ENCODE data around the gene VASN. TPM values are rescaled to one million over a fixed set of nuclear protein-coding genes. Genes with fewer than 3 reads are reported as not detected.

Gene VASN
- total and polyA plus RNA-seq, 8 donors = 3.7 to 25.6 (median 10.9) TPM

DNA sequence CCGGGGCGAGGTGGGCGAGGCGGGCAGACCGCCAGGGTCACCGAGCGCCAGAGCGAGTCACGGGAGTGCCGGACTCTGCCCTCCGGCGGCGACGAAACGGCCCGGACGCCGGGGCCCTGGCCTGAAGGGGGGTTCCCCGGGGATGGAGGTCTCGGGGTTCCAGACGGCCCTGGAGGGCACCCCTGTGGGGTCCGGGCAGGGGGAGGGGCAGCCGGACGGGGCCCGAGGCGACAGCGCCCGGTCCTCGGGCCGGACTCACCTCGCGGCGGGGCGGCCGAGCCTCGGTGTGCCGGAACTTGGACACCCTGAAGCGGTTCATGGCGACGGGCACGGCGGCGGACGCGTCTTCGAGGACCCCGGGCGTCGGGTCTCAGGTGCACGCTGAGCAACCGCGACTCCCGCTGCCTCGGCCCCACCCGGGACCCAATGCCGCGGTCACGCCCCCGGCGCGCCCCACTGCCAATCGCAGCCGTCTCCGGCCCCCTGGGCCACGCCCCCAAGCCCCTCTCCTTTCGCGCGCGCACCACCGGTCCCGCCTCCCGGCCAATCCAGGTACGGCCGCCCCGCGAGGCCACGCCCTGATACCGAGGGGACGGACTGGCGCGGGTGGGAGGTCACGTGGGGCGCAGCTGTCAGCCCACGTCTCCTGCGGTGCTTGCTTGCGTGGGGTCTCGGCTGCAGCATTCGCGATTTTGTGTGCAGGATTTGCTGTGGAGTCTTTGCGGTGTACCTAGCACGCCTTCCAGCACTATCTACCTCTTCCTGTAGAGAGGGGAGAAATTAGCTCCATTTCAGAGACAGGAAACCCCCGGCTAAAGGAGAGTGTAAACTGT, 44.8 kb downstream of the VASN start, which contains the start of gene CORO7:
Gene CORO7, minus strand, starts transcription at position 397 of the 833 bp plus-strand sequence. Its CDS starts 78 bp downstream, at position 319.
- peak; percentile 98 for DNase-seq
- 0 to 1% (median 0%) methylated on average over 19 to 92 of the region's 92 CpGs for WGBS, 5 donors
- Histone ChIP-seq H3K27ac (peak within 1 kb of the TSS; percentile 88 to 95 (median 94)), H3K27me3 (no peaks in the 10 kb centered on the region), H3K9me3 (no peaks in the 10 kb centered on the region), H3K4me3 (peak within 1 kb of the TSS; percentile 86 to 99 (median 92)), H3K4me1 (peaks cover 11 to 55% (median 40%) of the 10 kb centered on the region in 4 donors), H3K36me3 (peaks cover 0 to 18% (median 17%) of the 10 kb centered on the region in 4 donors)
- intact Hi-C loops (cut with DNase I; ENCODE audit: low total_unique reads) = no loop called here
- TF ChIP-seq, protein P1, sequence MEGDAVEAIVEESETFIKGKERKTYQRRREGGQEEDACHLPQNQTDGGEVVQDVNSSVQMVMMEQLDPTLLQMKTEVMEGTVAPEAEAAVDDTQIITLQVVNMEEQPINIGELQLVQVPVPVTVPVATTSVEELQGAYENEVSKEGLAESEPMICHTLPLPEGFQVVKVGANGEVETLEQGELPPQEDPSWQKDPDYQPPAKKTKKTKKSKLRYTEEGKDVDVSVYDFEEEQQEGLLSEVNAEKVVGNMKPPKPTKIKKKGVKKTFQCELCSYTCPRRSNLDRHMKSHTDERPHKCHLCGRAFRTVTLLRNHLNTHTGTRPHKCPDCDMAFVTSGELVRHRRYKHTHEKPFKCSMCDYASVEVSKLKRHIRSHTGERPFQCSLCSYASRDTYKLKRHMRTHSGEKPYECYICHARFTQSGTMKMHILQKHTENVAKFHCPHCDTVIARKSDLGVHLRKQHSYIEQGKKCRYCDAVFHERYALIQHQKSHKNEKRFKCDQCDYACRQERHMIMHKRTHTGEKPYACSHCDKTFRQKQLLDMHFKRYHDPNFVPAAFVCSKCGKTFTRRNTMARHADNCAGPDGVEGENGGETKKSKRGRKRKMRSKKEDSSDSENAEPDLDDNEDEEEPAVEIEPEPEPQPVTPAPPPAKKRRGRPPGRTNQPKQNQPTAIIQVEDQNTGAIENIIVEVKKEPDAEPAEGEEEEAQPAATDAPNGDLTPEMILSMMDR (IDR thresholded peaks at IDR 0.05) = peak in 2 of 7 experiments; percentile 12 to 15
- TF ChIP-seq POLR2A (IDR thresholded peaks at IDR 0.05) (peak in 1 of 4 donors; percentile 42), EP300 (IDR thresholded peaks at IDR 0.05) (no peak), POLR2AphosphoS5 (IDR thresholded peaks at IDR 0.05) (peak; percentile 51 to 87 (median 70))

- 79 to 89% (median 84%) methylated on average over 7 of the region's 7 CpGs for WGBS, 5 donors
- no peak overlapping the region for H3K27ac ChIP-seq
- no peaks in the 10 kb centered on the region for H3K9me3 ChIP-seq
- no peaks in the 10 kb centered on the region for H3K27me3 ChIP-seq
- intact Hi-C loops (cut with DNase I; ENCODE audit: low total_unique reads) = no loop called here
- H3K36me3 ChIP-seq = no peaks in the 10 kb centered on the region
- no peak for DNase-seq
- TF ChIP-seq POLR2AphosphoS5 (IDR thresholded peaks at IDR 0.05) (no peak), EP300 (IDR thresholded peaks at IDR 0.05) (no peak)
- TF ChIP-seq, protein P1 (IDR thresholded peaks at IDR 0.05) = no peak
- H3K4me1 ChIP-seq = peaks cover 7 to 25% (median 24%) of the 10 kb centered on the region in 4 donors
- no peak overlapping the region for H3K4me3 ChIP-seq
Observed at GRCh38 chr16:4419402-4419959, 47.8 kb downstream of the VASN start.

DNA sequence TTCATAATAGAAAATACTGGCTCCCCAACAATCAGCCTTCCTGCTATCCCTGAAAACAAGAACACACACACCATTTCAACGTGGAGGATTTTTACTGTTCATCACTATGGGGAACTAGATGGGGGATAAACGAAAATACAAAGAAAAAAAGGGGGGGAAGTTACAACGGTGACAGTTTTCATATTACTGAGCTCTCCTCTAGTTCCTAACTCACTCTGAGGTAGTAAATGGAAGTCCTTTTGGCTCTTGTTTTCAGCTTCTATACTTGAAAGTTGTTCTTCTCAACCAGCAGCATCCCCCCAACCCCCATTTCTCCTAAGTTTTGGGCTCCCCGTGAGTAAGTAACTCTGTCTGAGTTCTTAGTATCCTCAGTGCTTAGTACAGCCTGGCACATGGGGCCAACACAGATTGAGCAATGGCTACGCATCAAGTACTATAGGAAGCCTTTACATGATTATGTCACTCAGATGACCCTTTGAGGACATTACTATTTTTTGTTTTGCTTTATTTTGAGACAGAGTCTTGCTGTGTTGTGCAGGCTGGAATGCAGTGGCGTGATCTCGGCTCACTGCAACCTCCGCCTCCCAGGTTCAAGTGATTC, 49.0 kb downstream of the VASN start:
- 77 to 83% (median 81%) methylated on average over 8 of the region's 8 CpGs for WGBS, 5 donors
- H3K27ac ChIP-seq = no peak overlapping the region

More for the DNA sequence above, 49.0 kb downstream of the VASN start:
- DNase-seq = no peak
- TF ChIP-seq, protein P1 (IDR thresholded peaks at IDR 0.05) = no peak
- TF ChIP-seq EP300 (IDR thresholded peaks at IDR 0.05) (no peak), POLR2AphosphoS5 (IDR thresholded peaks at IDR 0.05) (no peak), POLR2A (IDR thresholded peaks at IDR 0.05) (no peak)
- Histone ChIP-seq H3K9me3 (no peaks in the 10 kb centered on the region), H3K27me3 (no peaks in the 10 kb centered on the region), H3K4me1 (peaks cover 5 to 19% (median 16%) of the 10 kb centered on the region in 4 donors), H3K4me3 (no peak overlapping the region), H3K36me3 (no peaks in the 10 kb centered on the region)
- intact Hi-C loops (cut with DNase I; ENCODE audit: low total_unique reads) = no loop called here
